ENCODE results near the gene RFX8.

Gene RFX8

GRCh38 chr2:101435001-101435862 lies 39.7 kb downstream of the RFX8 start:
- Histone ChIP-seq H3K27me3 (ENCODE audit: insufficient read depth, low read length, poor library complexity, severe bottlenecking) (no peaks in the 10 kb centered on the region), H3K36me3 (ENCODE audit: insufficient read depth, low read length) (no peaks in the 10 kb centered on the region), H3K9me2 (replicated peaks; ENCODE audit: low read depth, low read length) (no peaks in the 10 kb centered on the region), H2AFZ (ENCODE audit: low read length) (no peak overlapping the region), H3K4me2 (ENCODE audit: low read depth, low read length, poor library complexity, severe bottlenecking) (no peak overlapping the region), H4K20me1 (ENCODE audit: insufficient read depth, low read length, poor library complexity, severe bottlenecking) (no peaks in the 10 kb centered on the region), H3K4me3 (ENCODE audit: low read length, poor library complexity, severe bottlenecking) (no peak overlapping the region), H3K9me3 (ENCODE audit: insufficient read depth, low read depth, low read length) (no peaks in the 10 kb centered on the region), H3K79me2 (ENCODE audit: insufficient read depth, low read length) (no peaks in the 10 kb centered on the region), H3K9ac (ENCODE audit: low read depth, low read length, poor library complexity, severe bottlenecking) (no peak overlapping the region), H3K4me1 (ENCODE audit: insufficient read depth, low read length, poor library complexity, severe bottlenecking) (no peaks in the 10 kb centered on the region), H3F3A (ENCODE audit: low read depth) (no peaks in the 10 kb centered on the region)
- TF ChIP-seq CTCF (conservative IDR thresholded peaks at IDR 0.05; ENCODE audit: low read length): no peak
- TF ChIP-seq EZH2phosphoT487 (IDR thresholded peaks at IDR 0.05; ENCODE audit: borderline replicate concordance): no peak

GRCh38 chr2:101433465-101433864 lies 41.4 kb downstream of the RFX8 start:
- no peak overlapping the region for H3K9ac ChIP-seq (ENCODE audit: low read depth, low read length, poor library complexity, severe bottlenecking)
- H4K20me1 ChIP-seq (ENCODE audit: insufficient read depth, low read length, poor library complexity, severe bottlenecking): no peaks in the 10 kb centered on the region
- H3K79me2 ChIP-seq (ENCODE audit: insufficient read depth, low read length): no peaks in the 10 kb centered on the region
- TF ChIP-seq EZH2phosphoT487 (IDR thresholded peaks at IDR 0.05; ENCODE audit: borderline replicate concordance): no peak
- no peak for TF ChIP-seq CTCF (conservative IDR thresholded peaks at IDR 0.05; ENCODE audit: low read length)
- no peaks in the 10 kb centered on the region for H3K4me1 ChIP-seq (ENCODE audit: insufficient read depth, low read length, poor library complexity, severe bottlenecking)
- H3K27me3 ChIP-seq (ENCODE audit: insufficient read depth, low read length, poor library complexity, severe bottlenecking): no peaks in the 10 kb centered on the region
- no peak overlapping the region for H3K4me2 ChIP-seq (ENCODE audit: low read depth, low read length, poor library complexity, severe bottlenecking)
- H3F3A ChIP-seq (ENCODE audit: low read depth): no peaks in the 10 kb centered on the region
- no peaks in the 10 kb centered on the region for H3K9me3 ChIP-seq (ENCODE audit: insufficient read depth, low read depth, low read length)
- no peak overlapping the region for H3K4me3 ChIP-seq (ENCODE audit: low read length, poor library complexity, severe bottlenecking)
- H3K9me2 ChIP-seq (replicated peaks; ENCODE audit: low read depth, low read length): no peaks in the 10 kb centered on the region
- H3K36me3 ChIP-seq (ENCODE audit: insufficient read depth, low read length): no peaks in the 10 kb centered on the region; the same call in 1 of the 2 replicates
- H2AFZ ChIP-seq (ENCODE audit: low read length): no peak overlapping the region

GRCh38 chr2:101432411-101433181 lies 42.3 kb downstream of the RFX8 start:
- H3K9me2 ChIP-seq (replicated peaks; ENCODE audit: low read depth, low read length): no peaks in the 10 kb centered on the region
- no peak overlapping the region for H3K9ac ChIP-seq (ENCODE audit: low read depth, low read length, poor library complexity, severe bottlenecking)
- H2AFZ ChIP-seq (ENCODE audit: low read length): no peak overlapping the region
- H3K36me3 ChIP-seq (ENCODE audit: insufficient read depth, low read length): no peaks in the 10 kb centered on the region; the same call in 1 of the 2 replicates
- no peaks in the 10 kb centered on the region for H3K4me1 ChIP-seq (ENCODE audit: insufficient read depth, low read length, poor library complexity, severe bottlenecking)
- H3K79me2 ChIP-seq (ENCODE audit: insufficient read depth, low read length): no peaks in the 10 kb centered on the region
- no peak overlapping the region for H3K4me3 ChIP-seq (ENCODE audit: low read length, poor library complexity, severe bottlenecking)
- H3K27me3 ChIP-seq (ENCODE audit: insufficient read depth, low read length, poor library complexity, severe bottlenecking): no peaks in the 10 kb centered on the region
- H4K20me1 ChIP-seq (ENCODE audit: insufficient read depth, low read length, poor library complexity, severe bottlenecking): no peaks in the 10 kb centered on the region
- H3K9me3 ChIP-seq (ENCODE audit: insufficient read depth, low read depth, low read length): no peaks in the 10 kb centered on the region
- TF ChIP-seq CTCF (conservative IDR thresholded peaks at IDR 0.05; ENCODE audit: low read length) (no peak), EZH2phosphoT487 (IDR thresholded peaks at IDR 0.05; ENCODE audit: borderline replicate concordance) (no peak)
- H3K4me2 ChIP-seq (ENCODE audit: low read depth, low read length, poor library complexity, severe bottlenecking): no peak overlapping the region
- H3F3A ChIP-seq (ENCODE audit: low read depth): no peaks in the 10 kb centered on the region
